Left lung (tissue), 10 donors: ENCODE measurements around the gene TTC34. TPM values are rescaled to one million over a fixed set of nuclear protein-coding genes. Genes with fewer than 3 reads are reported as not detected.

ENCODE experiments used
- ATAC-seq: fragments of 200-7000 bp; cut with Tn5 transposase; one replicate; pipeline ENCODE4 v1.9.1; 2020; ENCODE audit warnings: moderate library complexity
- DNase-seq, 4 donors: peaks; one replicate each; pipeline ENCODE4 v3.0.0-alpha.2; 2013 to 2020
- H3K27ac ChIP-seq, 2 donors: fragments of 200-600 bp; sonication (generic) in 1 of 2; one replicate each; pipeline versions ENCODE4 v1.5.0 to v1.8.0; 2020 to 2021
- H3K27me3 ChIP-seq, 2 donors: fragments of 200-600 bp; sonication (generic) in 1 of 2; one replicate each; pipeline versions ENCODE4 v1.5.0 to v1.8.0; 2020 to 2021
- H3K36me3 ChIP-seq, 2 donors: fragments of 200-600 bp; sonication (generic) in 1 of 2; one replicate each; pipeline versions ENCODE4 v1.5.0 to v1.8.0; 2020 to 2021
- H3K4me1 ChIP-seq, 2 donors: fragments of 200-600 bp; one replicate each; pipeline ENCODE4 v1.8.0; 2021
- H3K4me3 ChIP-seq, 2 donors: fragments of 200-600 bp; sonication (generic) in 1 of 2; one replicate each; pipeline versions ENCODE4 v1.5.0 to v1.8.0; 2020 to 2021; ENCODE audit warnings: mild to moderate bottlenecking in 1 of 2
- H3K9me3 ChIP-seq, 2 donors: fragments of 200-600 bp; sonication (generic) in 1 of 2; one replicate each; pipeline versions ENCODE4 v1.5.0 to v1.8.0; 2020 to 2021
- CTCF ChIP-seq, 2 donors: fragments of 200-600 bp; sonication (generic) in 1 of 2; IDR thresholded peaks; one replicate each; pipeline versions ENCODE4 v1.5.0 to v1.8.0; 2021; ENCODE audit warnings: antibody characterized with exemption in 2 of 2
- intact Hi-C, 2 donors: fragments of 100-400 bp; cut with DNase I; formaldehyde crosslinking; loops; one replicate each; pipeline versions ENCODE4 v1.11.2 to v1.14.2; 2022
- polyA plus RNA-seq, 6 donors: library from polyadenylated mRNA; unstranded; fragments of 120-200 nt; gene quantifications; one replicate each; pipeline ENCODE4 v1.2.1, GENCODE V29; 2013; ENCODE audit not compliant: insufficient read length in 6 of 6
- total RNA-seq, 2 donors: library from RNA; stranded (reverse); fragmentation: NEBNext Ultra II Directional; extraction: Animal tissue kit (Norgen Biotek cat#: 25700); gene quantifications; one replicate each; pipeline ENCODE4 v1.2.1, GENCODE V29; 2021
- donor health status: DM: no; HTN: yes; CAD: no.
- donor health status: DM: no; HTN: no; CAD: no.

TTC34 gene
- total and polyA plus RNA-seq, 8 donors = 0.44 to 1.2 (median 0.69) TPM

DNA sequence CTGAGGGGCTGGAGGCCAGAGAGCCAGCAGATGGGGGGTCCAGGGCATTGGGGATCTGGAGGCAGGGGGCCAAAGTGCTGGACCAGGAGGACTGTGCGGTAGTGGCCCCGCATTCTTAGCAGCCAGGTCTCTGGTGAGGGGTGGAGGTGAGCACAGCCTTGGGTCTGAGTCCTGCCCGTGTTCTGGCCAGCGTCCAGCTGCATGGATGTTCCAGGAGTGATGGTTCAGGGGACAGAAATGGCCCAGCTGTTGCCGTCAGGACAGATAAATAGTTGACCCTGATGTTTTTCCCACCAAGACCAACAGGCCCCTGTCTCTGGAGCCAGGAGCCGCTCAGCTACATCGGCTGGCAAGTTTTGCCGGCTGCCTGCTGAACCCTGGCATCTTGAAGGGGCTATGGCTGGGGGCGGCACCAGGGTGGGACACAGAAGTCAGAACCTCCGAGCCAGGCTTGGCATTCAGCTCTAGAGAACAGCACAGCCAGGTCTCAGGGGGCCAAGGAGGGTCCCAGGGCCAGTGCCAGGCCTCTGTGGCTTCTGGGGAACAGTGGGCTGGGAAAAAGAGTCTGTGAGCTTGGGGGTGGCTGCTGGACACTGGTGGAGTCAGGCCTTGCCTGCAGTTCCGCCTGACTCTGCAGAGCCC, 19.4 kb upstream of the TTC34 start:
- no peaks in the 10 kb centered on the region for H3K4me1 ChIP-seq
- no peaks in the 10 kb centered on the region for H3K36me3 ChIP-seq
- no peak overlapping the region for H3K27ac ChIP-seq
- peaks cover 0 to 50% of the 10 kb centered on the region in 2 donors for H3K27me3 ChIP-seq
- TF ChIP-seq CTCF (IDR thresholded peaks at IDR 0.05) = no peak
- intact Hi-C loops = no loop called here
- no peak overlapping the region for H3K4me3 ChIP-seq
- H3K9me3 ChIP-seq = no peaks in the 10 kb centered on the region
- DNase-seq (peak in 1 of 4 donors; percentile 45), ATAC-seq (no peak)

GRCh38 chr1:2819831-2820730, 18.6 kb upstream of the TTC34 start:
- Histone ChIP-seq H3K4me1 (no peaks in the 10 kb centered on the region), H3K4me3 (no peak overlapping the region), H3K27ac (no peak overlapping the region), H3K36me3 (no peaks in the 10 kb centered on the region), H3K27me3 (peaks cover 0 to 48% of the 10 kb centered on the region in 2 donors), H3K9me3 (no peaks in the 10 kb centered on the region)
- intact Hi-C loops = no loop called here
- ATAC-seq (no peak), DNase-seq (peak in 1 of 4 donors; percentile 67)
- no peak for TF ChIP-seq CTCF (IDR thresholded peaks at IDR 0.05)

GRCh38 chr1:2819429-2819828, 17.9 kb upstream of the TTC34 start:
- Histone ChIP-seq H3K36me3 (no peaks in the 10 kb centered on the region), H3K4me3 (no peak overlapping the region), H3K27me3 (peaks cover 0 to 49% of the 10 kb centered on the region in 2 donors), H3K27ac (no peak overlapping the region), H3K9me3 (no peaks in the 10 kb centered on the region), H3K4me1 (no peaks in the 10 kb centered on the region)
- peak in 1 of 4 donors; percentile 46 for DNase-seq
- ATAC-seq = no peak
- no peak for TF ChIP-seq CTCF (IDR thresholded peaks at IDR 0.05)
- intact Hi-C loops = no loop called here

GRCh38 chr1:2817784-2818564, 16.5 kb upstream of the TTC34 start:
- no peak overlapping the region for H3K27ac ChIP-seq
- H3K9me3 ChIP-seq = peaks cover 0 to 2% of the 10 kb centered on the region in 2 donors
- no peaks in the 10 kb centered on the region for H3K36me3 ChIP-seq
- H3K4me3 ChIP-seq = no peak overlapping the region
- H3K4me1 ChIP-seq = no peaks in the 10 kb centered on the region
- intact Hi-C loops = no loop called here
- peaks cover 0 to 40% of the 10 kb centered on the region in 2 donors for H3K27me3 ChIP-seq
- DNase-seq (peak in 1 of 4 donors; percentile 45), ATAC-seq (no peak)
- no peak for TF ChIP-seq CTCF (IDR thresholded peaks at IDR 0.05)
